Mesenchymal stem cell (in vitro differentiated cells and primary cell): ENCODE measurements around the gene CUEDC1.

ENCODE experiments used
- DNase-seq: peaks from one replicate; pipeline ENCODE4 v3.0.0-alpha.2; 2013
- H2AFZ ChIP-seq: one replicate; pipeline ENCODE4 v1.6.1; 2013; ENCODE audit warnings: low read depth, mild to moderate bottlenecking, control low read depth, inconsistent platforms, low read length, moderate library complexity
- H2AK5ac ChIP-seq: 2 replicates; pipeline ENCODE4 v1.6.1; 2013; ENCODE audit warnings: low read length, moderate library complexity, mild to moderate bottlenecking, inconsistent platforms; ENCODE audit not compliant: severe bottlenecking
- H2BK120ac ChIP-seq: one replicate; pipeline ENCODE4 v1.6.1; 2013; ENCODE audit warnings: low read depth, mild to moderate bottlenecking, inconsistent platforms, low read length, moderate library complexity
- H2BK12ac ChIP-seq, 2 experiments: one replicate each; pipeline ENCODE4 v1.6.1; 2013; ENCODE audit warnings: inconsistent platforms in 2 of 2, low read length in 2 of 2, mild to moderate bottlenecking in 2 of 2, moderate library complexity in 2 of 2, control low read depth in 1 of 2
- H2BK15ac ChIP-seq: one replicate; pipeline ENCODE4 v1.6.1; 2013; ENCODE audit warnings: mild to moderate bottlenecking, low read depth, inconsistent platforms; ENCODE audit not compliant: poor library complexity, severe bottlenecking
- H2BK5ac ChIP-seq: 2 replicates; pipeline ENCODE4 v1.6.1; 2013; ENCODE audit warnings: low read depth, mild to moderate bottlenecking, low read length, control low read depth, inconsistent platforms; ENCODE audit not compliant: poor library complexity, severe bottlenecking
- H3K14ac ChIP-seq, 2 experiments: one replicate each; pipeline ENCODE4 v1.6.1; 2013; ENCODE audit warnings: inconsistent platforms in 2 of 2, low read length in 2 of 2, control low read depth in 1 of 2, mild to moderate bottlenecking in 1 of 2, moderate library complexity in 1 of 2
- H3K18ac ChIP-seq, 2 experiments: one replicate each; pipeline ENCODE4 v1.6.1; 2013; ENCODE audit warnings: inconsistent platforms in 2 of 2, low read length in 2 of 2, control low read depth in 1 of 2, low read depth in 1 of 2, mild to moderate bottlenecking in 1 of 2
- H3K23ac ChIP-seq, 2 experiments: one replicate each; pipeline ENCODE4 v1.6.1; 2013; ENCODE audit warnings: inconsistent platforms in 2 of 2, low read length in 2 of 2, mild to moderate bottlenecking in 2 of 2, moderate library complexity in 2 of 2, control low read depth in 1 of 2
- H3K27ac ChIP-seq: 2 replicates; pipeline ENCODE4 v1.5.1; 2013; ENCODE audit warnings: mild to moderate bottlenecking, moderate library complexity, low read length, control low read depth, inconsistent platforms; ENCODE audit not compliant: poor library complexity, severe bottlenecking
- H3K27me3 ChIP-seq, 2 experiments: 2 replicates each; pipeline versions ENCODE4 v1.6.1 to v1.7.0; 2013; ENCODE audit warnings: low read length in 2 of 2, mild to moderate bottlenecking in 2 of 2, moderate library complexity in 2 of 2, control low read depth in 1 of 2, inconsistent platforms in 1 of 2; ENCODE audit not compliant: control insufficient read depth in 1 of 2, insufficient read depth in 1 of 2
- H3K36me3 ChIP-seq, 2 experiments: 2 replicates each; pipeline versions ENCODE4 v1.6.1 to v1.7.0; 2013; ENCODE audit warnings: low read length in 2 of 2, control low read depth in 1 of 2, inconsistent platforms in 1 of 2, low read depth in 1 of 2, mild to moderate bottlenecking in 1 of 2; ENCODE audit not compliant: insufficient read depth in 2 of 2, control insufficient read depth in 1 of 2
- H3K4ac ChIP-seq, 2 experiments: one replicate each; pipeline ENCODE4 v1.6.1; 2013; ENCODE audit warnings: inconsistent platforms in 2 of 2, low read length in 2 of 2, mild to moderate bottlenecking in 2 of 2, moderate library complexity in 2 of 2, control low read depth in 1 of 2, low read depth in 1 of 2
- H3K4me1 ChIP-seq: 2 replicates; pipeline ENCODE4 v1.6.1; 2013; ENCODE audit warnings: low read depth, low read length, control low read depth; ENCODE audit not compliant: control insufficient read depth, insufficient read depth
- H3K4me2 ChIP-seq: 2 replicates; pipeline ENCODE4 v1.6.1; 2013; ENCODE audit warnings: low read length, mild to moderate bottlenecking, inconsistent platforms; ENCODE audit not compliant: poor library complexity, severe bottlenecking
- H3K4me3 ChIP-seq, 2 experiments: 2 replicates each; pipeline versions ENCODE4 v1.5.1 to v1.7.0; 2013; ENCODE audit warnings: low read length in 2 of 2, mild to moderate bottlenecking in 2 of 2, control low read depth in 1 of 2, low read depth in 1 of 2; ENCODE audit not compliant: insufficient read depth in 1 of 2
- H3K79me1 ChIP-seq: replicated peaks from 2 replicates; pipeline ENCODE4 v1.6.1; 2013; ENCODE audit warnings: mild to moderate bottlenecking, control low read depth, low read length, inconsistent platforms; ENCODE audit not compliant: poor library complexity, severe bottlenecking
- H3K9ac ChIP-seq: 2 replicates; pipeline ENCODE4 v1.7.0; 2013; ENCODE audit warnings: mild to moderate bottlenecking, low read length, moderate library complexity
- H3K9me3 ChIP-seq: 2 replicates; pipeline ENCODE4 v1.7.0; 2013; ENCODE audit warnings: mild to moderate bottlenecking, low read length; ENCODE audit not compliant: control insufficient read depth
- H4K8ac ChIP-seq: one replicate; pipeline ENCODE4 v1.6.1; 2013; ENCODE audit warnings: inconsistent platforms, mild to moderate bottlenecking, low read length, moderate library complexity
- H4K91ac ChIP-seq: one replicate; pipeline ENCODE4 v1.6.1; 2013; ENCODE audit warnings: mild to moderate bottlenecking, low read length, inconsistent platforms
- WGBS: methylation state at CpG from one replicate; pipeline ENCODE4 v1.1.7; 2013; ENCODE audit warnings: mixed read lengths; 5-methylcytosine and 5-hydroxymethylcytosine counted together

The CUEDC1 gene

DNA sequence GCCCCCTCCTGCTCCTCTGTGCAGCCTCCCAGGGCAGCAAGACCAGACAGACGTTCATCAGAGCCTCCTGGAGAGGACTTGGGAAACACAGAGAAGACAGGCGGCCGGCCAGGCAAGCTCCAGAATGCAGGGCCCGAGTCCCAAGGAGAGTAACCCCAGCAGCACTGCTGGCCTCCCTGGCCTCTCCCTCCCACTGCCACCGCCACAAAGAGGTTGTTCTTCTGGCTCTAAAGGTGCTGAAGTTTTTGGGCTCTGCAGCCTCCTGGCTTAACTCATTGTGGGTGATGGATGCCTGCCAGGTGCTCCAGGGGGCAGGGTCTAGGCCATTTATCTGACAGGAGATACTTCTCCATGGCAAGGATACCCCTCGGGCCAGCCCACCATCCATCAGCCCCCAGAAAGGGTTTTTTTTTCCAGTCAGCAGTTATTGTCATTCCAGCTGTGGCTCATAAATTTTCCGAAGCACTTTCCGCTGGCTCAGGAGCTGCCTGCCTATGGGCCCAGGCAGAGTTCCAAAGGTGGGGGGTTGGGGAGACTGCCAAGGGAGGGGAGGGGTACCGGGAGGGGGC, 73.3 kb downstream of the CUEDC1 start:
- Histone ChIP-seq H3K9ac (peak overlapping the region; percentile 57), H2AK5ac (peak overlapping the region; percentile 99), H2BK120ac (peak overlapping the region; percentile 58), H3K14ac (peak overlapping the region in 1 of 2 experiments; percentile 91), H2BK5ac (peak overlapping the region; percentile 99), H3K79me1 (peaks cover 29% of the 10 kb centered on the region), H4K8ac (peak overlapping the region; percentile 89), H3K4me2 (no peak overlapping the region), H3K23ac (peak overlapping the region in 1 of 2 experiments; percentile 93), H3K27me3 (no peaks in the 10 kb centered on the region), H3K4me3 (peak overlapping the region in 1 of 2 experiments; percentile 67), H3K4ac (peak overlapping the region; percentile 90 to 96), H4K91ac (peak overlapping the region; percentile 97), H3K36me3 (peaks cover 28 to 51% of the 10 kb centered on the region in 2 experiments), H3K18ac (peak overlapping the region; percentile 95 to 96), H3K9me3 (no peaks in the 10 kb centered on the region), H3K4me1 (peaks cover 47% of the 10 kb centered on the region), H2AFZ (no peak overlapping the region), H2BK12ac (peak overlapping the region; percentile 41 to 97), H2BK15ac (peak overlapping the region; percentile 84), H3K27ac (peak overlapping the region; percentile 99)
- no peak for DNase-seq
- WGBS = 21% methylated on average over 8 of the region's 9 CpGs

DNA sequence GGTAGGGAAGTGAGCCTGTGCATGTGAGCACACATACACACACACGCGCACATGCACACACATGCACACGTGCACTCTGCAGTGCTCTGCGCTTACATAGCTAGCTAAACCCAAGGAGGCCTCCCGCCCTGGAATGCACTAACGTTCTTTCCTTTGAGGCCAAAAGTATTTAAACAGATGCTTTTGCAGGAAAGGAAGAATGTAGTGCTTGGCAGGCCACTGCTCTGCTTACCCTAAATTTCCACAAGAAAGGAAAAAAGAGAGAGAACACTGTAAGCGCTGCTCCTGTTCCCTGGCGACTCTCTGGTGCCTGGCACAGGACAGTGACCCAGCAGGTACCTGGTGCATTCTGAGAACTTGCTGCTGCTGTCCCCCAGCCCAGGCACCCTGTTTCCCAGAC, 74.1 kb downstream of the CUEDC1 start:
- H3K4me2 ChIP-seq = peak overlapping the region; percentile 22
- H3K4me3 ChIP-seq = peak overlapping the region in 1 of 2 experiments; percentile 67
- H4K91ac ChIP-seq = peak overlapping the region; percentile 97
- H3K4ac ChIP-seq = peak overlapping the region; percentile 90 to 96
- peak overlapping the region; percentile 99 for H2BK5ac ChIP-seq
- peak overlapping the region; percentile 89 for H4K8ac ChIP-seq
- H3K79me1 ChIP-seq = peaks cover 26% of the 10 kb centered on the region
- H3K14ac ChIP-seq = peak overlapping the region in 1 of 2 experiments; percentile 91
- peaks cover 51% of the 10 kb centered on the region for H3K4me1 ChIP-seq
- peak overlapping the region; percentile 99 for H3K27ac ChIP-seq
- peak overlapping the region; percentile 95 to 96 for H3K18ac ChIP-seq
- WGBS = 44% methylated on average over 8 of the region's 8 CpGs
- H3K9ac ChIP-seq = peak overlapping the region; percentile 57
- peak overlapping the region; percentile 84 for H2BK15ac ChIP-seq
- H3K27me3 ChIP-seq = no peaks in the 10 kb centered on the region
- H3K9me3 ChIP-seq = no peaks in the 10 kb centered on the region
- H2AFZ ChIP-seq = no peak overlapping the region
- peak overlapping the region; percentile 93 to 97 for H2BK12ac ChIP-seq
- DNase-seq = peak; percentile 80
- H2AK5ac ChIP-seq = peak overlapping the region; percentile 99
- peak overlapping the region in 1 of 2 experiments; percentile 93 for H3K23ac ChIP-seq
- peaks cover 31 to 56% of the 10 kb centered on the region in 2 experiments for H3K36me3 ChIP-seq
- H2BK120ac ChIP-seq = peak overlapping the region; percentile 58

DNA sequence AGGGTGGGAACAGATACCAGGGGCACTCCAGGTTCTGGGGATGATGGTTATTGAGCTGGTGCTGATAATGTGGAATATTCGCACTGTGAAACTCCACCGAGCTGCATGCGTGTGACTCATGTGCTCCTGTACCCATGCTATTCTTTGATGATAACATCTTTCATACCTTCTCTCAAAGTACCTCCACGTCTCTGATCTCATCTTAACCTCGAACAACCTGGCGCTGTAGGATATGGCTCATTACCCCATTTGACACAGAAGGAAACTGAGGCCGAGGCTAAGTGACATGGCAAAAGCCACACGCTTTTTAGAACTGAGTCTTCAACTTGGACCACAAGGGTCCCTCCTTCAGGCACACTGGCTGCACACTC, 75.1 kb downstream of the CUEDC1 start:
- peaks cover 18% of the 10 kb centered on the region for H3K79me1 ChIP-seq
- peak overlapping the region; percentile 27 to 74 for H3K4ac ChIP-seq
- no peak overlapping the region for H2BK5ac ChIP-seq
- H3K23ac ChIP-seq = no peak overlapping the region
- peak overlapping the region; percentile 99 for H2AK5ac ChIP-seq
- H3K9ac ChIP-seq = no peak overlapping the region
- no peak for DNase-seq
- H3K9me3 ChIP-seq = no peaks in the 10 kb centered on the region
- no peaks in the 10 kb centered on the region for H3K27me3 ChIP-seq
- no peak overlapping the region for H3K4me2 ChIP-seq
- H2AFZ ChIP-seq = no peak overlapping the region
- peak overlapping the region; percentile 99 for H3K27ac ChIP-seq
- H3K18ac ChIP-seq = peak overlapping the region; percentile 84 to 87
- peak overlapping the region; percentile 39 for H4K8ac ChIP-seq
- H2BK15ac ChIP-seq = peak overlapping the region; percentile 60
- peaks cover 54% of the 10 kb centered on the region for H3K4me1 ChIP-seq
- no peak overlapping the region for H3K4me3 ChIP-seq
- peak overlapping the region in 1 of 2 experiments; percentile 41 for H3K14ac ChIP-seq
- peak overlapping the region; percentile 88 for H4K91ac ChIP-seq
- peaks cover 24 to 55% of the 10 kb centered on the region in 2 experiments for H3K36me3 ChIP-seq
- H2BK12ac ChIP-seq = peak overlapping the region; percentile 26 to 93
- WGBS = 78% methylated on average over 8 of the region's 8 CpGs
- H2BK120ac ChIP-seq = peak overlapping the region; percentile 51

DNA sequence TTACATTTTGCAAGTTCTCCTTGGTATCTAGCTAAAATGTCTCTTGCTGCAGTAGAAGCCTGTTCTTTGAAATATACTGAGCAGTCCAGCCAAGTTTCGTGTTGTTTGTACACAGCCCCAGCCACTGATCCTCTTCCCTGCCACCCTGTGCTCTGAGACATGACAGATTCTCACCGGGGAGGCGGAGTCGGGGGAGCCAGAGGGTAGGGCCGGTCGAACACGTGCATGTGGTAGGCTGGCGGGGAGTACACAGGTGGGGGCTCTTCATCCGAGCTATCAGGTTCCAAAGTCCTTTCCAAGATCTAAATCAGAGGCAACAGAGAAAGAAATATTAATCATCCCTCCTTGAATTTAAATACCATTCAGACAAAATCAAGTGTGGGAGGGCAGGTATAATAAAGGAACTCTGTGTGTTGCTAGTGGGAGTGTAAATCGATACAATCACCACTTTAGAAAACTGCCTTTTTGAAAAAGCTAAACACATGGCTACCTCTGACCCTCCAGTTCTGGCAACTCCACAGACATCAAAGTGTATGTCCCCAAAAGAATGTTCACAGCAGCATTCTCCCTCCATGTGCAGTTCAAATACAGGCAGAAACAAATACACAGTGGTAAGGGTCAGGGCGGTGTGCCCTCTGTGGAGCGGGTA, 75.7 kb downstream of the CUEDC1 start:
- Histone ChIP-seq H4K91ac (peak overlapping the region; percentile 85), H3K4me1 (peaks cover 58% of the 10 kb centered on the region), H3K23ac (no peak overlapping the region), H3K36me3 (peaks cover 19 to 50% of the 10 kb centered on the region in 2 experiments), H4K8ac (peak overlapping the region; percentile 66), H2BK15ac (no peak overlapping the region), H2AFZ (no peak overlapping the region), H3K27ac (peak overlapping the region; percentile 99), H2BK5ac (peak overlapping the region; percentile 12), H3K14ac (peak overlapping the region in 1 of 2 experiments; percentile 61), H2AK5ac (peak overlapping the region; percentile 99), H3K4me2 (no peak overlapping the region), H3K9me3 (no peaks in the 10 kb centered on the region), H2BK12ac (peak overlapping the region; percentile 87 to 93), H3K9ac (peak overlapping the region; percentile 15), H3K4ac (peak overlapping the region; percentile 61 to 81), H2BK120ac (no peak overlapping the region), H3K79me1 (peaks cover 13% of the 10 kb centered on the region), H3K27me3 (no peaks in the 10 kb centered on the region), H3K4me3 (no peak overlapping the region), H3K18ac (peak overlapping the region; percentile 84 to 87)
- no peak for DNase-seq
- 50% methylated on average over 8 of the region's 12 CpGs for WGBS
